HEK293T (cell line): ENCODE measurements around the gene FGF2.

Experiments
- CTCF ChIA-PET: fragments of 350-600 bp; formaldehyde crosslinking; extraction: SDS; loops from one replicate; lab custom pipeline; 2021; ENCODE audit warnings: antibody characterized with exemption, inconsistent platforms; lab: Yijun Ruan, JAX
- POLR2A ChIA-PET: fragments of 350-600 bp; formaldehyde crosslinking; extraction: SDS; loops from one replicate; lab custom pipeline; 2020; ENCODE audit warnings: antibody characterized with exemption, inconsistent platforms; lab: Yijun Ruan, JAX
- DNase-seq: peaks from one replicate; pipeline ENCODE4 v3.0.0; 2012; ENCODE audit warnings: mixed read lengths; ENCODE audit errors: extremely low spot score
- ARNT ChIP-seq: fragments of 450-650 bp; IDR thresholded peaks from 2 replicates; pipeline ENCODE4 v1.6.1; 2017; ENCODE audit warnings: mild to moderate bottlenecking
- BHLHE40 ChIP-seq: fragments of 450-650 bp; IDR thresholded peaks from 2 replicates; pipeline ENCODE4 v1.6.1; 2016; ENCODE audit warnings: mild to moderate bottlenecking, moderate library complexity, borderline replicate concordance
- CTBP1 ChIP-seq: fragments of 450-650 bp; IDR thresholded peaks from 2 replicates; pipeline ENCODE4 v1.6.1; 2016; ENCODE audit warnings: borderline replicate concordance
- ELF4 ChIP-seq: fragments of 450-650 bp; IDR thresholded peaks from 2 replicates; pipeline ENCODE4 v1.6.1; 2017; ENCODE audit warnings: antibody characterized with exemption
- FOXA1 ChIP-seq: fragments of 450-650 bp; IDR thresholded peaks from 2 replicates; pipeline ENCODE4 v1.6.1; 2016; ENCODE audit warnings: mild to moderate bottlenecking
- FOXK2 ChIP-seq: fragments of 450-650 bp; IDR thresholded peaks from 2 replicates; pipeline ENCODE4 v1.6.1; 2016; ENCODE audit warnings: mild to moderate bottlenecking
- FOXM1 ChIP-seq: fragments of 450-650 bp; IDR thresholded peaks from 2 replicates; pipeline ENCODE4 v1.6.1; 2017; ENCODE audit warnings: mild to moderate bottlenecking, borderline replicate concordance
- HDGF ChIP-seq: fragments of 450-650 bp; IDR thresholded peaks from 2 replicates; pipeline ENCODE4 v1.6.1; 2017; ENCODE audit warnings: antibody characterized with exemption, borderline replicate concordance
- L3MBTL2 ChIP-seq: fragments of 450-650 bp; conservative IDR thresholded peaks from 2 replicates; pipeline ENCODE4 v1.6.1; 2016; ENCODE audit warnings: mild to moderate bottlenecking
- LEF1 ChIP-seq: fragments of 450-650 bp; IDR thresholded peaks from 2 replicates; pipeline ENCODE4 v1.6.1; 2017; ENCODE audit warnings: mild to moderate bottlenecking, borderline replicate concordance
- NFRKB ChIP-seq: fragments of 450-650 bp; IDR thresholded peaks from 2 replicates; pipeline ENCODE4 v1.6.1; 2016; ENCODE audit warnings: mild to moderate bottlenecking, moderate library complexity
- SP1 ChIP-seq: fragments of 450-650 bp; IDR thresholded peaks from 2 replicates; pipeline ENCODE4 v1.6.1; 2017
- SUZ12 ChIP-seq: fragments of 450-650 bp; IDR thresholded peaks from 2 replicates; pipeline ENCODE4 v1.6.1; 2016; ENCODE audit warnings: mild to moderate bottlenecking
- TARDBP ChIP-seq: fragments of 450-650 bp; IDR thresholded peaks from 2 replicates; pipeline ENCODE4 v1.6.1; 2016
- ZNF384 ChIP-seq: fragments of 450-650 bp; IDR thresholded peaks from 2 replicates; pipeline ENCODE4 v1.6.1; 2016
- TF ChIP-seq, protein P1 (sequence below): fragments of 450-650 bp; IDR thresholded peaks from 2 replicates; pipeline ENCODE4 v1.6.1; 2016

FGF2 gene

GRCh38 chr4:122873146-122873545 is 46.5 kb downstream of the FGF2 start:
- TF ChIP-seq BHLHE40 (no peak), ELF4 (no peak), SP1 (no peak), HDGF (no peak), ZNF384 (no peak), FOXK2 (no peak), FOXM1 (no peak), CTBP1 (no peak), SUZ12 (no peak), FOXA1 (no peak), ARNT (no peak), NFRKB (no peak), L3MBTL2 (no peak), LEF1 (no peak), TARDBP (no peak)
- TF ChIP-seq, protein P1, sequence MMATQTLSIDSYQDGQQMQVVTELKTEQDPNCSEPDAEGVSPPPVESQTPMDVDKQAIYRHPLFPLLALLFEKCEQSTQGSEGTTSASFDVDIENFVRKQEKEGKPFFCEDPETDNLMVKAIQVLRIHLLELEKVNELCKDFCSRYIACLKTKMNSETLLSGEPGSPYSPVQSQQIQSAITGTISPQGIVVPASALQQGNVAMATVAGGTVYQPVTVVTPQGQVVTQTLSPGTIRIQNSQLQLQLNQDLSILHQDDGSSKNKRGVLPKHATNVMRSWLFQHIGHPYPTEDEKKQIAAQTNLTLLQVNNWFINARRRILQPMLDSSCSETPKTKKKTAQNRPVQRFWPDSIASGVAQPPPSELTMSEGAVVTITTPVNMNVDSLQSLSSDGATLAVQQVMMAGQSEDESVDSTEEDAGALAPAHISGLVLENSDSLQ = no peak
- CTCF ChIA-PET = no interaction called here
- POLR2A ChIA-PET = no interaction called here
- no peak for DNase-seq

GRCh38 chr4:122873821-122874593 is 47.4 kb downstream of the FGF2 start:
- ChIA-PET CTCF (no interaction called here), POLR2A (interaction anchor here (1.1 kb wide), 1 partner anchor 47 kb away, joined by 3 read pairs; no protein-coding TSS in a partner anchor)
- TF ChIP-seq, protein P1 = no peak
- no peak for TF ChIP-seq ARNT
- TF ChIP-seq SP1 = no peak
- TF ChIP-seq ELF4 = no peak
- TF ChIP-seq FOXK2 = no peak
- TF ChIP-seq NFRKB = no peak
- no peak for TF ChIP-seq FOXM1
- no peak for TF ChIP-seq CTBP1
- TF ChIP-seq TARDBP = no peak
- TF ChIP-seq BHLHE40 = no peak
- no peak for TF ChIP-seq L3MBTL2
- TF ChIP-seq FOXA1 = no peak
- TF ChIP-seq SUZ12 = no peak
- no peak for TF ChIP-seq HDGF
- TF ChIP-seq ZNF384 = no peak
- TF ChIP-seq LEF1 = no peak
- DNase-seq = no peak

DNA sequence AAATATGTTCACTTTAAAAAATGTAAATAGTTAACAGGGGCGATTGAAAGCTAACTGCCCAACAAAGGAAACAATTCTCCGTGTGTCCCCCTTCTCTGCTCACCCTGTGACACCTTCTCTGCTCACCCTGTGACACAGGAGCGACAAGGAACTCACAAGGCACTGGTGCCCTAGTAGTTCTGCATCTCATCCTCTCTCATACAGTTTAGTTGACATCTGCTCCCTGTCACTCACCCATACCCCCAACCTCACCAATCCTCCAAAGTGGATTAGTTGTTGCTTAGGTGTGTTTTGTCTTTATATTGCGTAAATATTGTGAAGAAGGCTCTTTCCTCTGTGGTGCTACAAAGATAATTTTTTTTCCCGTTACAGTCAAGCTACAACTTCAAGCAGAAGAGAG is 49.3 kb downstream of the FGF2 start:
- CTCF ChIA-PET = interaction anchor here (0.6 to 0.7 kb wide), 2 partner anchors 56 to 118 kb away, joined by 3 read pairs; no protein-coding TSS in a partner anchor
- TF ChIP-seq ARNT (no peak), FOXK2 (no peak), CTBP1 (no peak), ZNF384 (no peak)
- TF ChIP-seq, protein P1 = 0 out of 2 replicates have a peak, but pooled peaks have one; percentile 9
- POLR2A ChIA-PET = no interaction called here
- no peak for DNase-seq

DNA sequence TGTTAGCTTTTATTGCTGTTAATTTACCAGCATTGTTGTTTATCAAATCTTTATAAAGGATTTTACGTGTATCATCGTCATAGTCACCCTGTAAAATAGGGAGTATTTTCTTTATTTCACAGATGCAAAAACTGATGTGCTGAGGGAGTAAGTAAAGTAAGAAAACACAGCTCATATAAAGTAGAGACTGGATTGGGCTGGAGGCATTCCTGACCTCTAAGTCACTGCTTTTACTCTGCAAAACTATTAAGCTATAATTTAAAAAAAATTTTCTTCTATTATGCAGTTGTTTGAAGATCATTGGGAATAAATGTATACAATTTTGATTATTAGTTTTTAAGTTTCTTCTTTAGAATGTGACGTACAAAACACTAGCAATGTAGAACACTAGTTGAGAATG is 49.8 kb downstream of the FGF2 start:
- no peak for TF ChIP-seq FOXM1
- TF ChIP-seq CTBP1 = no peak
- TF ChIP-seq, protein P1 = no peak
- no peak for TF ChIP-seq FOXK2
- TF ChIP-seq SUZ12 = no peak
- no peak for TF ChIP-seq ZNF384
- TF ChIP-seq L3MBTL2 = no peak
- no peak for TF ChIP-seq SP1
- TF ChIP-seq HDGF = no peak
- no peak for TF ChIP-seq ARNT
- no peak for DNase-seq
- ChIA-PET CTCF (interaction anchor here (0.7 kb wide), 1 partner anchor 119 kb away, joined by 3 read pairs; no protein-coding TSS in a partner anchor), POLR2A (no interaction called here)

- no peak for DNase-seq
- ChIA-PET CTCF (no interaction called here), POLR2A (no interaction called here)
- TF ChIP-seq FOXM1 (no peak), LEF1 (no peak), FOXA1 (no peak), L3MBTL2 (no peak), ZNF384 (no peak), HDGF (no peak), TARDBP (no peak), ELF4 (no peak), SUZ12 (no peak), CTBP1 (no peak), FOXK2 (no peak), ARNT (no peak), BHLHE40 (no peak), NFRKB (no peak), SP1 (no peak)
- TF ChIP-seq, protein P1 = no peak
Observed at GRCh38 chr4:122879001-122879400, 52.4 kb downstream of the FGF2 start.
